ENCODE results near the gene CCDC134. TPM values are rescaled to one million over a fixed set of nuclear protein-coding genes. Genes with fewer than 3 reads are reported as not detected.

The CCDC134 gene
- polyA plus RNA-seq, 1 of the 3 experiments (the other 2 are of a cell fraction), result 2.0 TPM

DNA sequence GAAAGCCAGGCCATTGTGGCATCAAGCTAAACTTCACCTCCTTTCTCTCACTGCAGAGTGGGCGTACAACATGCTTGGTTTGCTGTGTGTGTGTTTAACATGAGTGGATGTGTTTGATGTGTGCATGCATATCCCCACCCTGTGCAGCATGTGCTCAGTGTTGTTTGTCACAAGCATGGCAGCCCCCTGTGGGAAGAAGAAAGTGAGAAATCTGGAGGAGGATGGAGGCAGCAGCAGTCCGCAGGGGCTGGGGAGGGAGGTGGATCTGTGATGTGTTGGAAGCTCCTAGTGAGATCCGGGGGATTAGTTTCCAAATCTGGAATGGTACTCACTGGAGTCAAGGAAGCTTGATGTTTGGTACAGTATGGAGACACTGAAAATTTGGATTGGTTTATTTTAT lies 24.1 kb upstream of the CCDC134 start:
- no peak overlapping the region for H3K4me3 ChIP-seq (ENCODE audit: low read depth in 2 of 2, low read length in 1 of 2)
- H3K79me2 ChIP-seq (ENCODE audit: insufficient read depth), result no peaks in the 10 kb centered on the region
- ChIA-PET POLR2A (no interaction called here), CTCF (interaction anchor here (1.4 kb wide), 1 partner anchor 79 kb away, joined by 3 read pairs; no protein-coding TSS in a partner anchor)
- no peak overlapping the region for H3K9ac ChIP-seq
- H3K36me3 ChIP-seq (replicated peaks in 1 of 2; ENCODE audit: control insufficient read depth in 1 of 2, insufficient read depth in 2 of 2, low read length in 1 of 2), result no peaks in the 10 kb centered on the region
- WGBS (ENCODE audit: low lambda C conversion rate), result 87% methylated on average over 3 of the region's 3 CpGs
- no peak overlapping the region for H3K27ac ChIP-seq (ENCODE audit: low read depth in 2 of 2, low read length in 1 of 2)
- H3K9me3 ChIP-seq, result no peaks in the 10 kb centered on the region
- H4K20me1 ChIP-seq (ENCODE audit: insufficient read depth), result no peaks in the 10 kb centered on the region
- H2AFZ ChIP-seq (ENCODE audit: low read depth), result no peak overlapping the region
- no peaks in the 10 kb centered on the region for H3F3A ChIP-seq (replicated peaks; ENCODE audit: insufficient read depth)
- H3K4me1 ChIP-seq (ENCODE audit: control insufficient read depth in 1 of 2, insufficient read depth in 2 of 2, low read depth in 1 of 2, low read length in 1 of 2), result no peaks in the 10 kb centered on the region
- H3K27me3 ChIP-seq (ENCODE audit: insufficient read depth), result no peaks in the 10 kb centered on the region
- no peak for DNase-seq
- TF ChIP-seq FOXM1 (IDR thresholded peaks at IDR 0.05; ENCODE audit: low read depth) (no peak), MEF2A (IDR thresholded peaks at IDR 0.05; ENCODE audit: borderline replicate concordance, low read depth) (no peak), RXRA (IDR thresholded peaks at IDR 0.05; ENCODE audit: borderline replicate concordance, low read depth) (no peak), POLR2AphosphoS5 (IDR thresholded peaks at IDR 0.05; ENCODE audit: low read depth, low read length) (no peak), NFIC (IDR thresholded peaks at IDR 0.05; ENCODE audit: borderline replicate concordance) (no peak), YY1 (IDR thresholded peaks at IDR 0.05; ENCODE audit: low read depth) (no peak), RAD21 (IDR thresholded peaks at IDR 0.05; ENCODE audit: low read length) (no peak), CHD2 (IDR thresholded peaks at IDR 0.05; ENCODE audit: low read length, partially characterized antibody) (no peak), SMC3 (IDR thresholded peaks at IDR 0.05; ENCODE audit: low read depth, low read length) (no peak), MXI1 (IDR thresholded peaks at IDR 0.05; ENCODE audit: low read depth, low read length) (no peak), JUND (IDR thresholded peaks at IDR 0.05) (no peak), EP300 (IDR thresholded peaks at IDR 0.05; ENCODE audit: borderline replicate concordance in 1 of 2, low read depth in 1 of 2, low read length in 1 of 2) (no peak), TEAD4 (IDR thresholded peaks at IDR 0.05; ENCODE audit: borderline replicate concordance, insufficient read depth) (no peak), GABPA (IDR thresholded peaks at IDR 0.05; ENCODE audit: low read depth) (no peak), TCF12 (IDR thresholded peaks at IDR 0.05) (no peak)
- TF ChIP-seq, protein P1, sequence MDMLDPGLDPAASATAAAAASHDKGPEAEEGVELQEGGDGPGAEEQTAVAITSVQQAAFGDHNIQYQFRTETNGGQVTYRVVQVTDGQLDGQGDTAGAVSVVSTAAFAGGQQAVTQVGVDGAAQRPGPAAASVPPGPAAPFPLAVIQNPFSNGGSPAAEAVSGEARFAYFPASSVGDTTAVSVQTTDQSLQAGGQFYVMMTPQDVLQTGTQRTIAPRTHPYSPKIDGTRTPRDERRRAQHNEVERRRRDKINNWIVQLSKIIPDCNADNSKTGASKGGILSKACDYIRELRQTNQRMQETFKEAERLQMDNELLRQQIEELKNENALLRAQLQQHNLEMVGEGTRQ (IDR thresholded peaks at IDR 0.05; ENCODE audit: borderline replicate concordance, low read depth, low read length), result no peak
- TF ChIP-seq, protein P2, sequence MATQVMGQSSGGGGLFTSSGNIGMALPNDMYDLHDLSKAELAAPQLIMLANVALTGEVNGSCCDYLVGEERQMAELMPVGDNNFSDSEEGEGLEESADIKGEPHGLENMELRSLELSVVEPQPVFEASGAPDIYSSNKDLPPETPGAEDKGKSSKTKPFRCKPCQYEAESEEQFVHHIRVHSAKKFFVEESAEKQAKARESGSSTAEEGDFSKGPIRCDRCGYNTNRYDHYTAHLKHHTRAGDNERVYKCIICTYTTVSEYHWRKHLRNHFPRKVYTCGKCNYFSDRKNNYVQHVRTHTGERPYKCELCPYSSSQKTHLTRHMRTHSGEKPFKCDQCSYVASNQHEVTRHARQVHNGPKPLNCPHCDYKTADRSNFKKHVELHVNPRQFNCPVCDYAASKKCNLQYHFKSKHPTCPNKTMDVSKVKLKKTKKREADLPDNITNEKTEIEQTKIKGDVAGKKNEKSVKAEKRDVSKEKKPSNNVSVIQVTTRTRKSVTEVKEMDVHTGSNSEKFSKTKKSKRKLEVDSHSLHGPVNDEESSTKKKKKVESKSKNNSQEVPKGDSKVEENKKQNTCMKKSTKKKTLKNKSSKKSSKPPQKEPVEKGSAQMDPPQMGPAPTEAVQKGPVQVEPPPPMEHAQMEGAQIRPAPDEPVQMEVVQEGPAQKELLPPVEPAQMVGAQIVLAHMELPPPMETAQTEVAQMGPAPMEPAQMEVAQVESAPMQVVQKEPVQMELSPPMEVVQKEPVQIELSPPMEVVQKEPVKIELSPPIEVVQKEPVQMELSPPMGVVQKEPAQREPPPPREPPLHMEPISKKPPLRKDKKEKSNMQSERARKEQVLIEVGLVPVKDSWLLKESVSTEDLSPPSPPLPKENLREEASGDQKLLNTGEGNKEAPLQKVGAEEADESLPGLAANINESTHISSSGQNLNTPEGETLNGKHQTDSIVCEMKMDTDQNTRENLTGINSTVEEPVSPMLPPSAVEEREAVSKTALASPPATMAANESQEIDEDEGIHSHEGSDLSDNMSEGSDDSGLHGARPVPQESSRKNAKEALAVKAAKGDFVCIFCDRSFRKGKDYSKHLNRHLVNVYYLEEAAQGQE (IDR thresholded peaks at IDR 0.05; ENCODE audit: low read depth, low read length), result no peak
- TF ChIP-seq, protein P3, sequence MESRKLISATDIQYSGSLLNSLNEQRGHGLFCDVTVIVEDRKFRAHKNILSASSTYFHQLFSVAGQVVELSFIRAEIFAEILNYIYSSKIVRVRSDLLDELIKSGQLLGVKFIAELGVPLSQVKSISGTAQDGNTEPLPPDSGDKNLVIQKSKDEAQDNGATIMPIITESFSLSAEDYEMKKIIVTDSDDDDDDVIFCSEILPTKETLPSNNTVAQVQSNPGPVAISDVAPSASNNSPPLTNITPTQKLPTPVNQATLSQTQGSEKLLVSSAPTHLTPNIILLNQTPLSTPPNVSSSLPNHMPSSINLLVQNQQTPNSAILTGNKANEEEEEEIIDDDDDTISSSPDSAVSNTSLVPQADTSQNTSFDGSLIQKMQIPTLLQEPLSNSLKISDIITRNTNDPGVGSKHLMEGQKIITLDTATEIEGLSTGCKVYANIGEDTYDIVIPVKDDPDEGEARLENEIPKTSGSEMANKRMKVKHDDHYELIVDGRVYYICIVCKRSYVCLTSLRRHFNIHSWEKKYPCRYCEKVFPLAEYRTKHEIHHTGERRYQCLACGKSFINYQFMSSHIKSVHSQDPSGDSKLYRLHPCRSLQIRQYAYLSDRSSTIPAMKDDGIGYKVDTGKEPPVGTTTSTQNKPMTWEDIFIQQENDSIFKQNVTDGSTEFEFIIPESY (IDR thresholded peaks at IDR 0.05; ENCODE audit: borderline replicate concordance, low read depth), result no peak
- TF ChIP-seq, protein P4, sequence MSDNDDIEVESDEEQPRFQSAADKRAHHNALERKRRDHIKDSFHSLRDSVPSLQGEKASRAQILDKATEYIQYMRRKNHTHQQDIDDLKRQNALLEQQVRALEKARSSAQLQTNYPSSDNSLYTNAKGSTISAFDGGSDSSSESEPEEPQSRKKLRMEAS (IDR thresholded peaks at IDR 0.05; ENCODE audit: low read depth), result no peak
- no peaks in the 10 kb centered on the region for H3K9me2 ChIP-seq
- no peak overlapping the region for H3K4me2 ChIP-seq
